Prostate gland (tissue), 2 donors: ENCODE measurements around the gene ZNF775.

ENCODE experiments used
- CTCF ChIP-seq, 4 experiments: fragments of 200-600 bp in 2 of 4; fragments of 450-650 bp in 2 of 4; sonication (generic) in 2 of 4; IDR thresholded peaks; 1 replicate in 3 of 4; 2 replicates in 1 of 4; pipeline ENCODE4 v1.5.1; 2016 to 2019; ENCODE audit warnings: antibody characterized with exemption in 4 of 4, mild to moderate bottlenecking in 2 of 4, moderate library complexity in 2 of 4
- POLR2A ChIP-seq: fragments of 450-650 bp; IDR thresholded peaks from one replicate; pipeline ENCODE4 v1.6.1; 2016; ENCODE audit warnings: antibody characterized with exemption, mild to moderate bottlenecking
- POLR2AphosphoS5 ChIP-seq: sonication (generic); formaldehyde crosslinking; IDR thresholded peaks from one replicate; pipeline ENCODE4 v1.6.1; 2017; ENCODE audit warnings: antibody characterized with exemption

- TF ChIP-seq CTCF (IDR thresholded peaks at IDR 0.05) = no peak
- no peak for TF ChIP-seq POLR2AphosphoS5
- TF ChIP-seq POLR2A = no peak
Observed at GRCh38 chr7:150376560-150376959, 2.6 kb upstream of the ZNF775 start.
